D721Med (cell line): ENCODE results near the gene RNF208.
"Not testable (repeated sequence)": the region's sequence is repeated elsewhere in the genome, so short reads cannot be mapped to it uniquely, and the experiment has no call there.

Experiments
- DNase-seq: peaks from one replicate; pipeline ENCODE4 v3.0.0; 2011; ENCODE audit warnings: low spot score; ENCODE audit not compliant: insufficient read length
- FAIRE-seq: peaks from 2 replicates; lab custom pipeline; 2011; peaks lifted over from hg19 to GRCh38; lab: Jason Lieb, UNC
- TF ChIP-seq, protein P1 (sequence below): IDR thresholded peaks from 2 replicates; pipeline ENCODE4 v1.5.1; 2012; ENCODE audit warnings: mild to moderate bottlenecking, control low read depth; ENCODE audit not compliant: insufficient read depth; ENCODE audit errors: missing control alignments

RNF208 gene

GRCh38 chr9:137266585-137267453, 44.8 kb upstream of the RNF208 start:
- TF ChIP-seq, protein P1, sequence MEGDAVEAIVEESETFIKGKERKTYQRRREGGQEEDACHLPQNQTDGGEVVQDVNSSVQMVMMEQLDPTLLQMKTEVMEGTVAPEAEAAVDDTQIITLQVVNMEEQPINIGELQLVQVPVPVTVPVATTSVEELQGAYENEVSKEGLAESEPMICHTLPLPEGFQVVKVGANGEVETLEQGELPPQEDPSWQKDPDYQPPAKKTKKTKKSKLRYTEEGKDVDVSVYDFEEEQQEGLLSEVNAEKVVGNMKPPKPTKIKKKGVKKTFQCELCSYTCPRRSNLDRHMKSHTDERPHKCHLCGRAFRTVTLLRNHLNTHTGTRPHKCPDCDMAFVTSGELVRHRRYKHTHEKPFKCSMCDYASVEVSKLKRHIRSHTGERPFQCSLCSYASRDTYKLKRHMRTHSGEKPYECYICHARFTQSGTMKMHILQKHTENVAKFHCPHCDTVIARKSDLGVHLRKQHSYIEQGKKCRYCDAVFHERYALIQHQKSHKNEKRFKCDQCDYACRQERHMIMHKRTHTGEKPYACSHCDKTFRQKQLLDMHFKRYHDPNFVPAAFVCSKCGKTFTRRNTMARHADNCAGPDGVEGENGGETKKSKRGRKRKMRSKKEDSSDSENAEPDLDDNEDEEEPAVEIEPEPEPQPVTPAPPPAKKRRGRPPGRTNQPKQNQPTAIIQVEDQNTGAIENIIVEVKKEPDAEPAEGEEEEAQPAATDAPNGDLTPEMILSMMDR: no peak

DNA sequence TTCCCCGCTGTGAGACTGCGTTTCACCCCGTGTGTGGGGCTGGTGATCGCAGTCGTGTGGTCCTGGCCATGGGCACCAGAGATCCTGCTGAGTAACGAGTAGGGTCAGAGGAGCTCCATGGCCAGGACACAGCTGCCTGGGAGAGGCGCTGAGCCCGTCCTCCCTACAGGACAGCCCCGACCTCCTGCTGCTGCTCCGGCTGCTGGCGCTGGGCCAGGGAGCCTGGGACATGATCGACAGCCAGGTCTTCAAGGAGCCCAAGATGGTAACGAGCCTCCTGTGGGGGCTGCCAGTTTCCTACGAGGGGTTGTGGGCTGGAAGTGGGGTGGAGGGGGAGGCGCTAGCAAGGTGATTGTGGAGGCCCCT, 44.1 kb upstream of the RNF208 start:
- TF ChIP-seq, protein P1: no peak
- FAIRE-seq: no peak
- no peak for DNase-seq

More at GRCh38 chr9:137266585-137267453, 44.8 kb upstream of the RNF208 start:
- no peak for DNase-seq
- no peak for FAIRE-seq

GRCh38 chr9:137265496-137266161, 43.6 kb upstream of the RNF208 start:
- FAIRE-seq: no peak
- TF ChIP-seq, protein P1: no peak
- DNase-seq: no peak

GRCh38 chr9:137264067-137264466, 42.0 kb upstream of the RNF208 start:
- FAIRE-seq (no peak), DNase-seq (no peak)
- TF ChIP-seq, protein P1: no peak

- no peak for DNase-seq
- FAIRE-seq: no peak
- TF ChIP-seq, protein P1: no peak
Observed at GRCh38 chr9:137263506-137263905, 41.5 kb upstream of the RNF208 start.

DNA sequence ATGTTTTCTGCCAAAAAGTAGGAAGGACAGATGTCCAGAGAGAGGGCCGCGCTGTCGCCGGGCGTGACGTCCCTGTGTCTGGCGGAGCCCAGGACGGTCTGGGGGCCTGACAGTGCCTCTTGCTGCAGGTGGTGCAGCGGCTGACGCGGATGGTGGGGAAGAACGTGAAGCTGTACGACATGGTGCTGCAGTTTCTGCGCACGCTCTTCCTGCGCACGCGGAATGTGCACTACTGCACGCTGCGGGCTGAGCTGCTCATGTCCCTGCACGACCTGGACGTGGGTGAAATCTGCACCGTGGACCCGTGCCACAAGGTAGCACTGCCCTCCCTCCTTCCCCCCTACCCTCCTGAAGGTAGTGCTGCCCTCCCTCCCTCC, 40.9 kb upstream of the RNF208 start:
- no peak for DNase-seq
- FAIRE-seq: no peak
- TF ChIP-seq, protein P1: no peak

GRCh38 chr9:137262173-137262908, 40.3 kb upstream of the RNF208 start:
- not testable (repeated sequence) for DNase-seq, FAIRE-seq
